Ovary (tissue), 10 donors: ENCODE data around the gene TMEM69. TPM values are rescaled to one million over a fixed set of nuclear protein-coding genes. Genes with fewer than 3 reads are reported as not detected.

Experiments
- DNase-seq, 5 donors: peaks; one replicate each; pipeline ENCODE4 v3.0.0-alpha.2; 2019 to 2020
- H3K27ac ChIP-seq, 2 donors: fragments of 200-600 bp; one replicate each; pipeline versions ENCODE4 v1.5.1 to v1.8.0; 2019 to 2022
- H3K27me3 ChIP-seq: fragments of 200-600 bp; one replicate; pipeline ENCODE4 v1.8.0; 2022
- H3K36me3 ChIP-seq: fragments of 200-600 bp; sonication (generic); one replicate; pipeline ENCODE4 v1.5.1; 2019
- H3K4me1 ChIP-seq: one replicate; pipeline ENCODE4 v1.8.1; 2013; ENCODE audit warnings: mild to moderate bottlenecking, moderate library complexity; ENCODE audit not compliant: insufficient read depth
- H3K4me3 ChIP-seq: fragments of 200-600 bp; sonication (generic); one replicate; pipeline ENCODE4 v1.5.1; 2017
- H3K9me3 ChIP-seq, 2 donors: fragments of 200-600 bp in 1 of 2; sonication (generic) in 1 of 2; one replicate each; pipeline versions ENCODE4 v1.5.1 to v1.8.1; 2013 to 2019; ENCODE audit warnings: mild to moderate bottlenecking in 1 of 2, moderate library complexity in 1 of 2
- EP300 ChIP-seq: sonication (generic); formaldehyde crosslinking; IDR thresholded peaks from one replicate; pipeline ENCODE4 v1.6.1; 2017; ENCODE audit warnings: antibody characterized with exemption
- POLR2A ChIP-seq: fragments of 450-650 bp; IDR thresholded peaks from one replicate; pipeline ENCODE4 v1.6.1; 2017; ENCODE audit warnings: antibody characterized with exemption, mild to moderate bottlenecking, moderate library complexity
- WGBS, 3 donors: extraction: QIAGEN DNeasy Blood & Tissue Kit in 1 of 3; methylation state at CpG; one replicate each; pipeline versions ENCODE4 v1.1.5 to v1.1.7; 2013 to 2017; 5-methylcytosine and 5-hydroxymethylcytosine counted together
- intact Hi-C, 4 donors: fragments of 100-400 bp; cut with DNase I; formaldehyde crosslinking; loops; one replicate each; pipeline versions ENCODE4 v1.11.0 to v1.15.1; 2022 to 2023
- long read RNA-seq, 3 donors: library from polyadenylated mRNA in 2 of 3; unstranded in 2 of 3; transcript quantifications; one replicate each; pipeline ENCODE4 v2.0.0 and lab custom pipeline, GENCODE V29; 2021 to 2026
- polyA plus RNA-seq, 2 donors: library from polyadenylated mRNA; stranded (reverse); fragments of 200-250 nt in 1 of 2; fragments of 350-450 nt in 1 of 2; fragmentation: Illumina TruSeq in 1 of 2; extraction: RNeasy Lipid Tissue Mini Kit (QIAGEN cat#74804) in 1 of 2; gene quantifications; one replicate each; pipeline ENCODE4 v1.2.3, GENCODE V29; 2013 to 2014
- total RNA-seq, 7 donors: library from RNA; depleted of rRNA in 2 of 7; stranded (reverse); fragments of >200 nt in 2 of 7; fragmentation: NEBNext Ultra II Directional in 3 of 7; extraction: Animal tissue kit (Norgen Biotek cat#: 25700) in 3 of 7; gene quantifications; one replicate each; pipeline versions ENCODE4 v1.1.0 to v1.2.4, GENCODE V29; 2016 to 2023
- TF ChIP-seq, protein P1 (sequence below), 3 donors: fragments of 450-650 bp in 2 of 3; fragments of 200-600 bp in 1 of 3; IDR thresholded peaks; one replicate each; pipeline versions ENCODE4 v1.5.1 to v1.8.0; 2016 to 2022; ENCODE audit warnings: antibody characterized with exemption in 3 of 3, mild to moderate bottlenecking in 1 of 3
- donor health status: DM: no; HTN: no; CAD: no; lungs with moderate emphysema.
- donor health status: DM: no; HTN: no; CAD: no.
- donor health status: Bipolar disorder and iron deficiency.
- donor health status: DM: yes; HTN: yes; CAD: no.
- donor health status: DM: no; HTN: no; CAD: no.
- donor health status: DM: yes; HTN: yes; CAD: no.

TMEM69 gene, protein sequence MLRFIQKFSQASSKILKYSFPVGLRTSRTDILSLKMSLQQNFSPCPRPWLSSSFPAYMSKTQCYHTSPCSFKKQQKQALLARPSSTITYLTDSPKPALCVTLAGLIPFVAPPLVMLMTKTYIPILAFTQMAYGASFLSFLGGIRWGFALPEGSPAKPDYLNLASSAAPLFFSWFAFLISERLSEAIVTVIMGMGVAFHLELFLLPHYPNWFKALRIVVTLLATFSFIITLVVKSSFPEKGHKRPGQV
- total RNA-seq (10 to 100 TPM; 16.1 to 25.5 (median 19.1) TPM), polyA plus RNA-seq (10 to 100 TPM; 24.2 to 35.5 TPM)
- long read RNA-seq, donor 1, transcript TMEM69-201 (3 exons, 2,439 nt): major isoform, 68 of 83 reads
- long read RNA-seq, donor 1, partial matches to known transcripts: 2 of 83 reads
- long read RNA-seq, donor 1, other reads (novel, unspliced or antisense): 9 of 83 reads
- long read RNA-seq, donor 2, transcript TMEM69-201 (3 exons, 2,439 nt): major isoform, 21 of 41 reads
- long read RNA-seq, donor 2, partial matches to known transcripts: 20 of 41 reads
- long read RNA-seq, donor 2, other reads (novel, unspliced or antisense): 0 of 41 reads
- long read RNA-seq, donor 3, transcript TMEM69-201 (3 exons, 2,439 nt): major isoform, 13 of 19 reads
- long read RNA-seq, donor 3, partial matches to known transcripts: 0 of 19 reads
- long read RNA-seq, donor 3, other reads (novel, unspliced or antisense): 4 of 19 reads

DNA sequence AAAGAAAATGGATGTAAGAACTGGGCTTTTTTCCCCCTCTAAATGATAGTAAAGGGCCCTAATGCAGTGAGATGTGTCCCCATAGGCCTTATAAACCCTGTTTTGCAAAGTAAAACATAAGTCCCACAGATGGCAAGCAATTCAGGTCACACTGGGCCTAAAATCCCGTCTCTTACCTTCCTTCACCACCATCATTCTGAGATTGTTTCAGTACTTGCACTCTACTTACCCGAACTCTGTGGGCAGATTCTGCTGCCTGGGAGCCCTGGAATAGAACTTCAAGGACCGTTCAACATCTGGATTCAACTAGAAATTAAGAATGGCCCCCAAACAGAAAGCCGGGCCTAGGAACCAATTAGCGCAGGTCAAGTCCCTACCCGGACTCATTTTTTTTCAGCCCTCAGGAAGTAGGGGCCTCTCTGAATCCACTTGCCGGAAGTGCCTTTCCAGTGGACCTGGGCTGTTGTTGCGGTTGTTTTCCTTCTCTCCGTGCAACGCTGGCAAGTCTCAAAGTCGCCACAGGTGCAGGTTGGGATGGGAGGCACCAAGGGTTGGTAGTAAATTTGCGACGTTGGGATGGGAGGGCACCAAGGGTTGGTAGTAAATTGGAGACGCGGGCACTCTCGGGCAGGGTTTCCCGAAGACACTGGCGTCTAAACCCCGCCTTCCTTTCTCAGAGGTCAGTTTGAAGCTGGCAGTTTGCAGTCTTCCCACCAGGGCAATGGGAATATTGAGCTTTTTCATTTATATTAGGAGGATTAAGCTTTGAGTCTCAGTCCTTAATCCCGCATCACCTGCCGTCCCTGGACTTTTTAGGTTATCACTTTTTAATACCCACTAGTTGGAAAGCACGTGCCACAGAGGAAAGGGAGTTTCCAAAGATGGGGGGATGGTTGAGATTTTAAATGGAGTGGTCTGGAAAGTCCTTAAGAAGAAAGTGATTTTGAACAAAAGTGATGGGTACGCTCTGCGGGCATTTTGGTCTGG, at the start of gene TMEM69:
Gene TMEM69, plus strand, starts transcription at position 428 of the 987 bp plus-strand sequence. CDS start 2,888 bp downstream, outside the sequence.
- peak within 1 kb of the TSS; percentile 92 to 96 for H3K27ac ChIP-seq
- H3K4me1 ChIP-seq: peaks cover 3% of the 10 kb centered on the region
- no peaks in the 10 kb centered on the region for H3K36me3 ChIP-seq
- DNase-seq: peak; percentile 73 to 79 (median 79)
- TF ChIP-seq, protein P1, sequence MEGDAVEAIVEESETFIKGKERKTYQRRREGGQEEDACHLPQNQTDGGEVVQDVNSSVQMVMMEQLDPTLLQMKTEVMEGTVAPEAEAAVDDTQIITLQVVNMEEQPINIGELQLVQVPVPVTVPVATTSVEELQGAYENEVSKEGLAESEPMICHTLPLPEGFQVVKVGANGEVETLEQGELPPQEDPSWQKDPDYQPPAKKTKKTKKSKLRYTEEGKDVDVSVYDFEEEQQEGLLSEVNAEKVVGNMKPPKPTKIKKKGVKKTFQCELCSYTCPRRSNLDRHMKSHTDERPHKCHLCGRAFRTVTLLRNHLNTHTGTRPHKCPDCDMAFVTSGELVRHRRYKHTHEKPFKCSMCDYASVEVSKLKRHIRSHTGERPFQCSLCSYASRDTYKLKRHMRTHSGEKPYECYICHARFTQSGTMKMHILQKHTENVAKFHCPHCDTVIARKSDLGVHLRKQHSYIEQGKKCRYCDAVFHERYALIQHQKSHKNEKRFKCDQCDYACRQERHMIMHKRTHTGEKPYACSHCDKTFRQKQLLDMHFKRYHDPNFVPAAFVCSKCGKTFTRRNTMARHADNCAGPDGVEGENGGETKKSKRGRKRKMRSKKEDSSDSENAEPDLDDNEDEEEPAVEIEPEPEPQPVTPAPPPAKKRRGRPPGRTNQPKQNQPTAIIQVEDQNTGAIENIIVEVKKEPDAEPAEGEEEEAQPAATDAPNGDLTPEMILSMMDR (IDR thresholded peaks at IDR 0.05): peak in 1 of 3 donors; percentile 33
- no peak for TF ChIP-seq POLR2A
- TF ChIP-seq EP300: no peak
- H3K9me3 ChIP-seq: no peaks in the 10 kb centered on the region
- 0 to 1% (median 1%) methylated on average over 24 of the region's 24 CpGs for WGBS, 3 donors
- intact Hi-C loops: loop anchor here in 1 of 4 donors (5.0 kb wide), 1 partner anchor 106 kb away; the partner anchor contains the start of gene NASP
- no peaks in the 10 kb centered on the region for H3K27me3 ChIP-seq
- peak within 1 kb of the TSS; percentile 98 for H3K4me3 ChIP-seq

DNA sequence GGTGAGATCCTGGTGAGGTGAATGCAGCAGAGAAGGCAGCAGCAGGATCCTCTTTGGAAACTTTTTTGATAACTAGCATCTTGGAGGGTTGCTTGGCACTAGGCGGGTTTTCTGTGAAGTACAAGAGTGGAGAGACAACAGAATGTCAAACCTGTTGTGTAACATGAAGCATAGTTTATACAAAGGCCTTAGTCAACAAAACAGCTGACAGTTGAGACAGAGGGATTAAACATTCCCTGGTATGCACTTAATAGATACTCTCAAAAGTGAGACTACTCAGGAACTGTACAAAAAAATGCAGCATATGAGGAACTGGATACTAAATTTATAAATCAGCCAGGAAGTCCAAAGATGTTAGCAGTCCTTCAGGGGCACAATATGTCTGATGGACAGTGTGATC, 47.7 kb upstream of the TMEM69 start:
- WGBS, 3 donors: 93 to 100% (median 96%) methylated on average over 1 of the region's 1 CpG
- TF ChIP-seq, protein P1 (IDR thresholded peaks at IDR 0.05): no peak
- TF ChIP-seq EP300 (no peak), POLR2A (no peak)
- Histone ChIP-seq H3K4me3 (no peak overlapping the region), H3K4me1 (no peaks in the 10 kb centered on the region), H3K36me3 (no peaks in the 10 kb centered on the region), H3K27me3 (no peaks in the 10 kb centered on the region), H3K27ac (no peak overlapping the region), H3K9me3 (no peaks in the 10 kb centered on the region)
- intact Hi-C loops: no loop called here
- DNase-seq: no peak

DNA sequence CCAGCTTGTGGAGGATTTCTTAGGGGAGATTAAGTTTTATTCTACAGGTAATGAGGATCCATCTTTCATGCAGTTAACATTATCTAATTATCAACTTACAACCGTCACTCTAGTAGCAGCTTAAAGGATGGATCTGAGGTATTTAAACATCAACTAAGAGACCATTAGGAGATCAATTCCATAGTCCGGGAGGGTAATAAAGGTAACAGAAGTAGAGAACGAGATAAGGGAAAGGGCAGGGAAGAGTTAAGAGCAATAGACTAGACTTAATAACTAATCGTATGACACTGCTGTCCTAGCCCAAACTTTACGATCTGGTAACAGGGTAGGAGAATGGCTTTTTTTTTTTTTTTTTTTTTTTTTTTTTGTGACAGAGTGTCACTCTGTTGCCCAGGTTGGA, 44.7 kb upstream of the TMEM69 start:
- DNase-seq: no peak
- no peak overlapping the region for H3K4me3 ChIP-seq
- WGBS, 3 donors: 65 to 83% (median 74%) methylated on average over 5 of the region's 5 CpGs
- intact Hi-C loops: no loop called here
- TF ChIP-seq, protein P1 (IDR thresholded peaks at IDR 0.05): no peak
- TF ChIP-seq EP300 (no peak), POLR2A (no peak)
- H3K9me3 ChIP-seq: no peaks in the 10 kb centered on the region
- no peaks in the 10 kb centered on the region for H3K27me3 ChIP-seq
- no peak overlapping the region for H3K27ac ChIP-seq
- no peaks in the 10 kb centered on the region for H3K36me3 ChIP-seq
- no peaks in the 10 kb centered on the region for H3K4me1 ChIP-seq

DNA sequence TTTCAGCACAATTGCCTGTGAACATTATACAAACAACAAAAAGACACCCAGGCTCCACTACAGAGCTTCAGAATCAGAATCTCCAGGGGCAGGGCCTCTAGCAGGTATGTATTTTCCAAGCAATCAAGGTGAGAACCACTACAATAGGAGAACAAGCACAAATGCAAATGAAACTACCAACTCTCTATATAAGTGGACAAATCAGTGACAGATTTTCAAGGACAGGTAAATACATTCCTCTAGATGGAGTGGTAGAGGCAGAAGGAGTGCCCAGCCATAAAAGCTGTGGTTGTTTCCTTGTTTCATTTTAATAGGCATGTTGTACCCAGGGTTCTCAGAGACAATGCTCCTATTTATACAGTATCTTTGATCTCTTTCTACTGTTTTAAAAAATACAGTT, 44.0 kb upstream of the TMEM69 start:
- no peak for DNase-seq
- no peaks in the 10 kb centered on the region for H3K9me3 ChIP-seq
- no peak overlapping the region for H3K4me3 ChIP-seq
- no peaks in the 10 kb centered on the region for H3K27me3 ChIP-seq
- no peak overlapping the region for H3K27ac ChIP-seq
- intact Hi-C loops: no loop called here
- TF ChIP-seq, protein P1 (IDR thresholded peaks at IDR 0.05): no peak
- TF ChIP-seq POLR2A (no peak), EP300 (no peak)
- H3K36me3 ChIP-seq: no peaks in the 10 kb centered on the region
- no peaks in the 10 kb centered on the region for H3K4me1 ChIP-seq
